Right atrium auricular region (tissue), 2 donors: ENCODE measurements around the gene UNC50. TPM values are rescaled to one million over a fixed set of nuclear protein-coding genes. Genes with fewer than 3 reads are reported as not detected.
"Not testable (repeated sequence)": the region's sequence is repeated elsewhere in the genome, so short reads cannot be mapped to it uniquely, and the experiment has no call there.

Experiments used
- DNase-seq: peaks from one replicate; pipeline ENCODE4 v3.0.0-alpha.2; 2019; ENCODE audit warnings: low spot score
- H3K27ac ChIP-seq, 2 donors: fragments of 200-600 bp; sonication (generic); 1 replicate in 1 of 2; 2 replicates in 1 of 2; pipeline ENCODE4 v1.5.1; 2016 to 2019
- H3K27me3 ChIP-seq, 2 donors: fragments of 200-600 bp; sonication (generic); one replicate each; pipeline versions ENCODE4 v1.5.1 to v1.6.0; 2017 to 2019
- H3K36me3 ChIP-seq: fragments of 200-600 bp; sonication (generic); one replicate; pipeline ENCODE4 v1.5.1; 2016
- H3K4me1 ChIP-seq, 2 donors: fragments of 200-600 bp; sonication (generic); one replicate each; pipeline versions ENCODE4 v1.5.1 to v1.6.0; 2017 to 2019
- H3K4me3 ChIP-seq, 2 donors: fragments of 200-600 bp; sonication (generic); 1 replicate in 1 of 2; 2 replicates in 1 of 2; pipeline ENCODE4 v1.5.1; 2017 to 2019; ENCODE audit warnings: mild to moderate bottlenecking in 1 of 2, moderate library complexity in 1 of 2
- H3K9me3 ChIP-seq, 2 donors: fragments of 200-600 bp; sonication (generic); one replicate each; pipeline ENCODE4 v1.5.1; 2019
- CTCF ChIP-seq, 2 donors: fragments of 200-600 bp; sonication (generic); IDR thresholded peaks; one replicate each; pipeline ENCODE4 v1.5.1; 2019; ENCODE audit warnings: antibody characterized with exemption in 2 of 2
- total RNA-seq, 2 donors: library from RNA; depleted of rRNA; stranded (reverse); fragments of >200 nt; gene quantifications; one replicate each; pipeline ENCODE4 v1.1.0, GENCODE V29; 2016

Gene UNC50
- total RNA-seq, 2 donors from 2014 or later = 30.4 to 35.3 TPM

GRCh38 chr2:98649992-98650375, 41.6 kb downstream of the UNC50 start:
- DNase-seq = no peak
- H3K4me3 ChIP-seq = no peak overlapping the region
- H3K36me3 ChIP-seq = peaks cover 11% of the 10 kb centered on the region
- no peak overlapping the region for H3K27ac ChIP-seq
- no peak for TF ChIP-seq CTCF (IDR thresholded peaks at IDR 0.05)
- no peaks in the 10 kb centered on the region for H3K9me3 ChIP-seq
- no peaks in the 10 kb centered on the region for H3K27me3 ChIP-seq
- peaks cover 0 to 1% of the 10 kb centered on the region in 2 donors for H3K4me1 ChIP-seq

- no peak overlapping the region for H3K27ac ChIP-seq
- H3K4me3 ChIP-seq = no peak overlapping the region
- H3K9me3 ChIP-seq = no peaks in the 10 kb centered on the region
- no peaks in the 10 kb centered on the region for H3K27me3 ChIP-seq
- H3K4me1 ChIP-seq = peaks cover 0 to 4% of the 10 kb centered on the region in 2 donors
- DNase-seq = no peak
- no peak for TF ChIP-seq CTCF (IDR thresholded peaks at IDR 0.05)
- H3K36me3 ChIP-seq = peaks cover 11% of the 10 kb centered on the region
Observed at GRCh38 chr2:98650998-98651397, 42.6 kb downstream of the UNC50 start.

- no peak for TF ChIP-seq CTCF (IDR thresholded peaks at IDR 0.05)
- Histone ChIP-seq H3K9me3 (no peaks in the 10 kb centered on the region), H3K4me3 (no peak overlapping the region), H3K27ac (no peak overlapping the region), H3K4me1 (peaks cover 0 to 4% of the 10 kb centered on the region in 2 donors), H3K36me3 (no peaks in the 10 kb centered on the region), H3K27me3 (no peaks in the 10 kb centered on the region)
- DNase-seq = no peak
Observed at GRCh38 chr2:98654699-98655495, 46.5 kb downstream of the UNC50 start.

- no peak for DNase-seq
- Histone ChIP-seq H3K27ac (no peak overlapping the region), H3K27me3 (no peaks in the 10 kb centered on the region), H3K4me3 (no peak overlapping the region), H3K9me3 (peaks cover 0 to 6% of the 10 kb centered on the region in 2 donors), H3K36me3 (no peaks in the 10 kb centered on the region), H3K4me1 (peaks cover 0 to 4% of the 10 kb centered on the region in 2 donors)
- no peak for TF ChIP-seq CTCF (IDR thresholded peaks at IDR 0.05)
Observed at GRCh38 chr2:98656800-98657199, 48.4 kb downstream of the UNC50 start.

GRCh38 chr2:98658816-98659490, 50.6 kb downstream of the UNC50 start:
- no peak for DNase-seq
- H3K9me3 ChIP-seq = peaks cover 0 to 6% of the 10 kb centered on the region in 2 donors
- peaks cover 7% of the 10 kb centered on the region for H3K36me3 ChIP-seq
- H3K4me1 ChIP-seq = peaks cover 0 to 4% of the 10 kb centered on the region in 2 donors
- no peak overlapping the region for H3K27ac ChIP-seq
- H3K4me3 ChIP-seq = no peak overlapping the region
- H3K27me3 ChIP-seq = no peaks in the 10 kb centered on the region
- TF ChIP-seq CTCF (IDR thresholded peaks at IDR 0.05) = no peak

GRCh38 chr2:98659491-98659840, 51.1 kb downstream of the UNC50 start:
- not testable (repeated sequence) for DNase-seq, H3K9me3 ChIP-seq, H3K4me3 ChIP-seq, H3K36me3 ChIP-seq, H3K27ac ChIP-seq, H3K27me3 ChIP-seq, H3K4me1 ChIP-seq
